H9 (cell line): ENCODE measurements around the gene AKNAD1. TPM values are rescaled to one million over a fixed set of nuclear protein-coding genes. Genes with fewer than 3 reads are reported as not detected.

Source experiments
- DNase-seq: peaks from one replicate; pipeline ENCODE4 v3.0.0-alpha.2; 2017
- H2AFZ ChIP-seq: one replicate; pipeline ENCODE4 v1.6.1; 2013; ENCODE audit warnings: mild to moderate bottlenecking, low read length, control low read depth, moderate library complexity
- H2AK5ac ChIP-seq: 2 replicates; pipeline ENCODE4 v1.6.1; 2013; ENCODE audit warnings: low read length, control low read depth, mixed read lengths; ENCODE audit not compliant: insufficient read length
- H2BK120ac ChIP-seq: one replicate; pipeline ENCODE4 v1.6.1; 2013; ENCODE audit warnings: low read depth, mild to moderate bottlenecking, low read length, control low read depth, inconsistent platforms; ENCODE audit not compliant: poor library complexity, severe bottlenecking
- H2BK12ac ChIP-seq: 2 replicates; pipeline ENCODE4 v1.6.1; 2013; ENCODE audit warnings: low read length, control low read depth, mixed read lengths, low read depth; ENCODE audit not compliant: insufficient read length
- H2BK15ac ChIP-seq: 2 replicates; pipeline ENCODE4 v1.6.1; 2013; ENCODE audit warnings: low read depth, low read length, control low read depth
- H2BK20ac ChIP-seq: one replicate; pipeline ENCODE4 v1.6.1; 2013; ENCODE audit warnings: low read depth, mild to moderate bottlenecking, low read length, control low read depth, inconsistent platforms; ENCODE audit not compliant: poor library complexity, severe bottlenecking
- H2BK5ac ChIP-seq: 2 replicates; pipeline ENCODE4 v1.6.1; 2013; ENCODE audit warnings: low read length, control low read depth, mixed read lengths; ENCODE audit not compliant: insufficient read length
- H3K14ac ChIP-seq: 2 replicates; pipeline ENCODE4 v1.6.1; 2013; ENCODE audit warnings: low read length, control low read depth; ENCODE audit not compliant: insufficient read depth
- H3K18ac ChIP-seq: 2 replicates; pipeline ENCODE4 v1.6.1; 2013; ENCODE audit warnings: low read depth, mild to moderate bottlenecking, mixed read lengths, low read length, control low read depth; ENCODE audit not compliant: insufficient read length
- H3K23ac ChIP-seq: 2 replicates; pipeline ENCODE4 v1.6.1; 2013; ENCODE audit warnings: low read length, control low read depth, mixed read lengths, low read depth; ENCODE audit not compliant: insufficient read length
- H3K23me2 ChIP-seq: 2 replicates; pipeline ENCODE4 v1.6.1; 2013; ENCODE audit warnings: low read depth, mild to moderate bottlenecking, mixed read lengths, low read length, control low read depth; ENCODE audit not compliant: insufficient read length, poor library complexity, severe bottlenecking
- H3K27ac ChIP-seq: 2 replicates; pipeline ENCODE4 v1.5.1; 2013; ENCODE audit warnings: low read length, control low read depth, mixed read lengths, low read depth; ENCODE audit not compliant: insufficient read length
- H3K27me3 ChIP-seq: 2 replicates; pipeline ENCODE4 v1.6.1; 2013; ENCODE audit warnings: low read length, control low read depth, inconsistent platforms; ENCODE audit not compliant: insufficient read depth
- H3K4ac ChIP-seq: 2 replicates; pipeline ENCODE4 v1.6.1; 2013; ENCODE audit warnings: low read depth, mild to moderate bottlenecking, control low read depth, inconsistent platforms, low read length, moderate library complexity
- H3K4me1 ChIP-seq: 2 replicates; pipeline ENCODE4 v1.6.1; 2013; ENCODE audit warnings: low read length, control low read depth, inconsistent platforms; ENCODE audit not compliant: insufficient read depth
- H3K4me2 ChIP-seq: 2 replicates; pipeline ENCODE4 v1.6.1; 2013; ENCODE audit warnings: low read length, control low read depth, mixed read lengths; ENCODE audit not compliant: insufficient read length, insufficient read depth
- H3K56ac ChIP-seq: 2 replicates; pipeline ENCODE4 v1.6.1; 2013; ENCODE audit warnings: low read depth, mild to moderate bottlenecking, mixed read lengths, low read length, control low read depth; ENCODE audit not compliant: insufficient read length
- H3K79me1 ChIP-seq: 2 replicates; pipeline ENCODE4 v1.6.1; 2013; ENCODE audit warnings: low read depth, mild to moderate bottlenecking, moderate library complexity, low read length, control low read depth, inconsistent platforms; ENCODE audit not compliant: insufficient read depth, poor library complexity, severe bottlenecking
- H3K79me2 ChIP-seq: 2 replicates; pipeline ENCODE4 v1.6.1; 2013; ENCODE audit warnings: low read length, control low read depth, inconsistent platforms; ENCODE audit not compliant: insufficient read depth
- H3K9ac ChIP-seq: 2 replicates; pipeline ENCODE4 v1.6.1; 2013; ENCODE audit warnings: low read length, control low read depth, mixed read lengths; ENCODE audit not compliant: insufficient read length; ENCODE audit errors: extremely low read depth
- H3K9me3 ChIP-seq: one replicate; pipeline ENCODE4 v1.6.1; 2013; ENCODE audit warnings: low read depth, low read length, inconsistent platforms; ENCODE audit not compliant: control insufficient read depth
- H3T11ph ChIP-seq: one replicate; pipeline ENCODE4 v1.6.1; 2013; ENCODE audit warnings: mild to moderate bottlenecking, low read length, control low read depth, inconsistent platforms
- H4K20me1 ChIP-seq: one replicate; pipeline ENCODE4 v1.6.1; 2013; ENCODE audit not compliant: control insufficient read depth, insufficient read length, insufficient read depth
- H4K5ac ChIP-seq: 2 replicates; pipeline ENCODE4 v1.6.1; 2013; ENCODE audit warnings: low read depth, mild to moderate bottlenecking, mixed read lengths, low read length, control low read depth; ENCODE audit not compliant: insufficient read length
- H4K8ac ChIP-seq: replicated peaks from 2 replicates; pipeline ENCODE4 v1.6.1; 2013; ENCODE audit warnings: low read length, control low read depth, mixed read lengths, low read depth; ENCODE audit not compliant: insufficient read length
- H4K91ac ChIP-seq: 2 replicates; pipeline ENCODE4 v1.6.1; 2013; ENCODE audit warnings: low read depth, mild to moderate bottlenecking, moderate library complexity, mixed read lengths, low read length, control low read depth; ENCODE audit not compliant: insufficient read length
- H3K27ac Mint-ChIP-seq, 3 experiments: 2 replicates in 2 of 3; 3 replicates in 1 of 3; pipeline ENCODE4 v1.8.0; 2020 to 2021; ENCODE audit warnings: mixed read lengths in 3 of 3, mild to moderate bottlenecking in 1 of 3, moderate library complexity in 1 of 3
- H3K27me3 Mint-ChIP-seq: 2 replicates; pipeline ENCODE4 v1.8.0; 2021; ENCODE audit warnings: low read depth, mild to moderate bottlenecking, moderate library complexity, mixed read lengths
- H3K36me3 Mint-ChIP-seq, 3 experiments: 2 replicates in 2 of 3; 3 replicates in 1 of 3; pipeline ENCODE4 v1.8.0; 2020 to 2021; ENCODE audit warnings: low read depth in 3 of 3, mixed read lengths in 3 of 3; ENCODE audit not compliant: insufficient read depth in 1 of 3
- H3K4me1 Mint-ChIP-seq, 2 experiments: 2 replicates each; pipeline ENCODE4 v1.8.0; 2020; ENCODE audit warnings: mixed read lengths in 2 of 2
- H3K4me3 Mint-ChIP-seq, 2 experiments: 2 replicates in 1 of 2; 3 replicates in 1 of 2; pipeline ENCODE4 v1.8.0; 2020 to 2021; ENCODE audit warnings: mild to moderate bottlenecking in 2 of 2, mixed read lengths in 2 of 2, moderate library complexity in 1 of 2
- H3K9me3 Mint-ChIP-seq, 2 experiments: 2 replicates in 1 of 2; 3 replicates in 1 of 2; pipeline ENCODE4 v1.8.0; 2020; ENCODE audit warnings: mild to moderate bottlenecking in 2 of 2, mixed read lengths in 2 of 2, moderate library complexity in 1 of 2
- WGBS: extraction: QIAGEN DNeasy Blood & Tissue Kit; methylation state at CpG from one replicate; pipeline ENCODE4 v1.1.7; 2013; ENCODE audit warnings: missing lambda C conversion rate, low lambda C conversion rate, mixed read lengths; ENCODE audit not compliant: insufficient read length; ENCODE audit errors: extremely low coverage; 5-methylcytosine and 5-hydroxymethylcytosine counted together
- total RNA-seq: library from RNA; stranded (reverse); gene quantifications from 2 replicates; pipeline ENCODE4 v1.2.1, GENCODE V29; 2021
- TF ChIP-seq, protein P1 (sequence below): fragments of 200-600 bp; sonication (generic); conservative IDR thresholded peaks from 3 replicates; pipeline ENCODE4 v1.8.0; 2021; ENCODE audit warnings: antibody characterized with exemption, mild to moderate bottlenecking

AKNAD1 gene
- total RNA-seq, 1 experiment from 2014 or later = not detected

GRCh38 chr1:108780937-108781574, 75.8 kb downstream of the AKNAD1 start:
- TF ChIP-seq, protein P1, sequence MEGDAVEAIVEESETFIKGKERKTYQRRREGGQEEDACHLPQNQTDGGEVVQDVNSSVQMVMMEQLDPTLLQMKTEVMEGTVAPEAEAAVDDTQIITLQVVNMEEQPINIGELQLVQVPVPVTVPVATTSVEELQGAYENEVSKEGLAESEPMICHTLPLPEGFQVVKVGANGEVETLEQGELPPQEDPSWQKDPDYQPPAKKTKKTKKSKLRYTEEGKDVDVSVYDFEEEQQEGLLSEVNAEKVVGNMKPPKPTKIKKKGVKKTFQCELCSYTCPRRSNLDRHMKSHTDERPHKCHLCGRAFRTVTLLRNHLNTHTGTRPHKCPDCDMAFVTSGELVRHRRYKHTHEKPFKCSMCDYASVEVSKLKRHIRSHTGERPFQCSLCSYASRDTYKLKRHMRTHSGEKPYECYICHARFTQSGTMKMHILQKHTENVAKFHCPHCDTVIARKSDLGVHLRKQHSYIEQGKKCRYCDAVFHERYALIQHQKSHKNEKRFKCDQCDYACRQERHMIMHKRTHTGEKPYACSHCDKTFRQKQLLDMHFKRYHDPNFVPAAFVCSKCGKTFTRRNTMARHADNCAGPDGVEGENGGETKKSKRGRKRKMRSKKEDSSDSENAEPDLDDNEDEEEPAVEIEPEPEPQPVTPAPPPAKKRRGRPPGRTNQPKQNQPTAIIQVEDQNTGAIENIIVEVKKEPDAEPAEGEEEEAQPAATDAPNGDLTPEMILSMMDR = no peak
- WGBS = 100% methylated on average over 1 of the region's 3 CpGs
- H3K9me3 ChIP-seq = peaks cover 19% of the 10 kb centered on the region

More at GRCh38 chr1:108780937-108781574, 75.8 kb downstream of the AKNAD1 start:
- no peak overlapping the region for H3K14ac ChIP-seq
- no peaks in the 10 kb centered on the region for H3K27me3 ChIP-seq
- no peak overlapping the region for H2BK20ac ChIP-seq
- H4K91ac ChIP-seq = no peak overlapping the region
- H3K4me3 Mint-ChIP-seq = no peak overlapping the region
- no peak overlapping the region for H2BK120ac ChIP-seq
- no peaks in the 10 kb centered on the region for H3K79me2 ChIP-seq
- H4K20me1 ChIP-seq = no peaks in the 10 kb centered on the region
- no peak overlapping the region for H4K8ac ChIP-seq
- H3K18ac ChIP-seq = no peak overlapping the region
- no peak overlapping the region for H3K9ac ChIP-seq
- no peak overlapping the region for H3K23ac ChIP-seq
- no peaks in the 10 kb centered on the region for H3K79me1 ChIP-seq
- no peak overlapping the region for H3T11ph ChIP-seq
- no peak overlapping the region for H2BK5ac ChIP-seq
- no peak overlapping the region for H2BK15ac ChIP-seq
- H2AK5ac ChIP-seq = no peak overlapping the region
- no peak overlapping the region for H3K56ac ChIP-seq
- H3K4me1 Mint-ChIP-seq = peaks cover 0 to 4% of the 10 kb centered on the region in 2 experiments; a peak in 3 of 4 replicates
- H3K27me3 Mint-ChIP-seq = no peaks in the 10 kb centered on the region; the same call in none of the 2 replicates
- no peak overlapping the region for H3K27ac Mint-ChIP-seq
- no peak overlapping the region for H3K4me2 ChIP-seq
- no peak overlapping the region for H3K27ac ChIP-seq
- H2BK12ac ChIP-seq = no peak overlapping the region
- DNase-seq = no peak
- no peak overlapping the region for H3K4ac ChIP-seq
- H3K9me3 Mint-ChIP-seq = peaks cover 29 to 30% of the 10 kb centered on the region in 2 experiments
- no peak overlapping the region for H2AFZ ChIP-seq
- H3K4me1 ChIP-seq = no peaks in the 10 kb centered on the region
- H3K36me3 Mint-ChIP-seq = peaks cover 47 to 66% (median 57%) of the 10 kb centered on the region in 3 experiments
- no peak overlapping the region for H4K5ac ChIP-seq
- H3K23me2 ChIP-seq = no peaks in the 10 kb centered on the region
